ENCODE results near the gene GPX6.
"Not testable (repeated sequence)": the region's sequence is repeated elsewhere in the genome, so short reads cannot be mapped to it uniquely, and the experiment has no call there.

GPX6 gene

GRCh38 chr6:28523241-28523622, 7.6 kb upstream of the GPX6 start:
- no peak for DNase-seq

GRCh38 chr6:28522594-28523240, 7.1 kb upstream of the GPX6 start:
- DNase-seq = no peak

GRCh38 chr6:28517964-28518363, 2.4 kb upstream of the GPX6 start:
- DNase-seq = no peak

GRCh38 chr6:28512387-28512786, 3.2 kb downstream of the GPX6 start:
- DNase-seq = not testable (repeated sequence)

GRCh38 chr6:28511628-28512300, 3.8 kb downstream of the GPX6 start:
- DNase-seq = no peak

- DNase-seq = no peak
Measured at GRCh38 chr6:28506807-28507475, 8.7 kb downstream of the GPX6 start.

- DNase-seq = no peak
Measured at GRCh38 chr6:28505733-28506132, 9.9 kb downstream of the GPX6 start.

- not testable (repeated sequence) for DNase-seq
Measured at GRCh38 chr6:28502709-28503305, 12.8 kb downstream of the GPX6 start.

GRCh38 chr6:28502136-28502535, 13.5 kb downstream of the GPX6 start:
- not testable (repeated sequence) for DNase-seq

- DNase-seq = no peak
Measured at GRCh38 chr6:28501259-28501658, 14.3 kb downstream of the GPX6 start.

- no peak for DNase-seq
Measured at GRCh38 chr6:28497893-28498292, 17.7 kb downstream of the GPX6 start.

- no peak for DNase-seq
Measured at GRCh38 chr6:28497306-28497705, 18.3 kb downstream of the GPX6 start.

GRCh38 chr6:28496099-28496779, 19.4 kb downstream of the GPX6 start:
- no peak for DNase-seq

- DNase-seq = no peak
Measured at GRCh38 chr6:28491984-28492317, 23.6 kb downstream of the GPX6 start.

GRCh38 chr6:28490205-28490890, 25.2 kb downstream of the GPX6 start:
- no peak for DNase-seq

- peak; percentile 82 for DNase-seq
Measured at GRCh38 chr6:28489366-28490204, 26.0 kb downstream of the GPX6 start.

- DNase-seq = peak; percentile 81
Measured at GRCh38 chr6:28488916-28489365, 26.7 kb downstream of the GPX6 start.

- no peak for DNase-seq
Measured at GRCh38 chr6:28486988-28487742, 28.4 kb downstream of the GPX6 start.

- DNase-seq = no peak
Measured at GRCh38 chr6:28486533-28486932, 29.1 kb downstream of the GPX6 start.

GRCh38 chr6:28485482-28485881, 30.1 kb downstream of the GPX6 start:
- DNase-seq = no peak

All from EL (cell line).